HG03039 (cell line): ENCODE results near the gene PDIA4.
"Not testable (repeated sequence)": the region's sequence is repeated elsewhere in the genome, so short reads cannot be mapped to it uniquely, and the experiment has no call there.

Experiments used
- ATAC-seq: cut with Tn5 transposase; IDR thresholded peaks from one replicate; pipeline ENCODE4 v1.9.1; 2021; ENCODE audit warnings: mild to moderate bottlenecking, moderate library complexity; ENCODE audit not compliant: unreplicated experiment

PDIA4 gene

GRCh38 chr7:149036676-149037075 lies 8.4 kb upstream of the PDIA4 start:
- ATAC-seq: no peak

DNA sequence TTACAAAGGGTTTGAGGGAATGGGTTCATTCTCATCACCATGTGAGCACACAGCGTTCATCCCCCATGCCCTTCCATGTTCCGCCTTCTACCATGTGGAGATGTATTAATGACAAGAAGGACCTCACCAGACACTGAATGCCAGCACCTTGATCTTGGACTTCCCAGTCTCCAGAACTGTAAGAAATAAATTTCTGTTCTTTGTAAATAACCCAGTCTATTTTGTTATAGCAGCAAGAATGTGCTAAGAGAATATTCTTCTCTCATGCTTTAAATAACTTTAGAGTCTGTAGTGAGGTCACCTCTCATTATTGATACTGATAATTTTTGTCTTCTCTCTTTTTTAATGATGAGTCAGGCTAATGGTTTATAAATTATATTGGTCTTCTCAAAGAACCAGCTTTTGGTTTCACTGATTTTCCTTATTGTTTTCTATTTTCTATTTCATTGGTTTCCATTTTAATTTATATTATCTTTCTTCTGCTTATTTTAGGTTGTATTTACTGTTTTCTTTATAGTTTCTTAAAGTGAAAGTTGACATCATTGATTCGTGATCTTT lies 3.1 kb upstream of the PDIA4 start:
- ATAC-seq: no peak

GRCh38 chr7:149030439-149030838 lies 2.1 kb upstream of the PDIA4 start:
- not testable (repeated sequence) for ATAC-seq

- no peak for ATAC-seq
Observed at GRCh38 chr7:149027611-149028345, 527 bp downstream of the PDIA4 start.

- no peak for ATAC-seq
Observed at GRCh38 chr7:149027055-149027454, 1.2 kb downstream of the PDIA4 start.

DNA sequence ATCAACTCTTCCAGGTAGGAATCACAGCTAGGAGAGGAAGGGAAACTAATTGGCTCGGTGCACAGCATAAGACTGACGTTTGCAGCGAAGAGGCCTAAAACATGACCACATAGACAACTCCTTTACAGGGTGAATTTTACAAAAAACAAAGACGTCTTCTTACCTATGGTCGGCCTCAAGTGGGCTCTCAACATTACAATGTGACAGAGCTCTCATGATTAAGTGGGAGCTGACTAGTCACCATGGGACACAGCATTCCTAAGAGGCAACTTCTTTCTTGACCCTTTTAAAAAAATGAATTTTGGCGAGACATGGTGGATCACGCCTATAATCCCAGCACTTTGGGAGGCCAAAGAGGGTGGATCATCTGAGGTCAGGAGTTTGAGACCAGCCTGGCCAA lies 4.6 kb downstream of the PDIA4 start:
- ATAC-seq: no peak

DNA sequence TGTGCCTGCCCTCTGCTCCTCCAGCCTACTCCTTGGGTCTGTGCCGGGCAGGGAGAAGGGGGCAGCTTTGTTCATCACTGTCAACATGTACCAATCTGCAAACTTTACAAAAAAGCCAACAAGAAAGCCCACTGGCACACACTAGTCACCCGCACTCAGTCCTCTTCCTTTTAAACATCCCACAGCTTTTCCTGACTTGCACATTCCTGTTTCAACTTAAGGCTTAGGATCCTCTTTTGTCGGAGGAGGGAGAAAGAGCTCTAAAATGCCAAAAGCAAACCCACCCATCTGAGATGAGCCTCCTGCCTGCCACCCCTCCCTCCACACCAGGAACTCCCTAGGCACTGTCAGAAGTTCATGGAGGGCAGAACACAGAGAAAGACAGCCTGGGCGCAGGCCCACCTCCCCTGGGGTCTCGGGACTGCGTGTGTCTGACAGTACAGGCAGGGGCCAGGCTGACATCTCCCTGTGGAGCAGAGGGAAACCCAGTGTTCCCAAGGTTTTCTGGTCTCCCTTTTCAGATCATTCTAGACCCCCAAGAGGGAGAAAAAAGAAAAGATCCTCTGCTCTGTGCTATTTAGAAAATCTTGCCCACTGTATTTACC lies 5.4 kb downstream of the PDIA4 start:
- ATAC-seq: no peak

DNA sequence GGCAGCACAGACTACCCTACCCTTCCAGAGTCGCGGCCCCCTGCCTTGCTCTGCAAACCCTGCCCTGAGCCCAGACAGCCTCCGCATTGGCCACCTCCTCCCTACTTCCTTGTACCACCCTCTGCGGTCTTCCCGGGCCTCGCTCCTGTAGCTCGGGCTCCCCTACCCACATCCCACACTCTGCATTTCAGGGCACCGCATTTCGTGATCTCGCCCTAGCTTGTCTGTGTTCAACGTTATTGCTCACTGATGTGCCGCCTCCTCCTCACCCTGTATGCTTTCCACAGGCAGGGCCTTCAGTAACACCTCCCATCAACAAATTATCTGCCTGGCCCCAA lies 6.6 kb downstream of the PDIA4 start:
- no peak for ATAC-seq

DNA sequence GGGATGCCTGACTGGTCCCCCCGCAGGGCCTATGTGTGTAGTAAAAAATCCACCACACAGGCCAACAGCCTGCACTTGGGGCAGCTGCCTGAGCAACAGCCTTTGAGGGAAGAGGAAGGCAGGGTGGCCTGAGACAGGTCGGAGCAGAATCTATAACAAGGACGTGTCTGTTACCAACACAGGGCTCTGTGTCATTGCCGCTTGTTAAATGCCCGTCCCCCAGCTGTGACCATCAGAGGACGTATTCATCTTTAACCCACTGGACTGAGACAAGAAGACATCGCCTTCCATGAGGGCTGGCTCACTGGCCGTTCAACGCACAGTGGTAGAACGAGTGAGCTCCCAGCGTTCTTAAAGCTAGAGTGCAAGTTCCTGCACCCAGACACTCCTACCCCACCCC lies 7.8 kb downstream of the PDIA4 start:
- ATAC-seq: no peak

DNA sequence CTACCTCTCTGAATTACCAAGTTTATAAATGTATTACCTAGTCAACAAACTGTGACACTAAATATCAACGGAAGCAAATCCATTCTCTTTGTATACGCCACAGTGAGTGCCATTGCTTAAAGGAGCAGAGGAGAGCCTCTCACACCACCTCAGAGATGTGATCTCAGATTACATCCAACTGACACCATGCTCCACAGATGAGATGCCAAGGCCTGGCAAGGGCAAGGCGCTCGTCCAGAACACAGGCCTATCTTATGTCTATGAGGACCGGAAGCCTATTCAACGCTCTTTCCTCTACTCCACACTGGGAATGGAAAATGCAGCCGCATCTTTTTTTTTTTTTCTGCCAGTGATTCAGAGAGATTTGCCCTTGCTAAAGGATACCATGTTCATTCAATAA lies 11.4 kb downstream of the PDIA4 start:
- no peak for ATAC-seq

DNA sequence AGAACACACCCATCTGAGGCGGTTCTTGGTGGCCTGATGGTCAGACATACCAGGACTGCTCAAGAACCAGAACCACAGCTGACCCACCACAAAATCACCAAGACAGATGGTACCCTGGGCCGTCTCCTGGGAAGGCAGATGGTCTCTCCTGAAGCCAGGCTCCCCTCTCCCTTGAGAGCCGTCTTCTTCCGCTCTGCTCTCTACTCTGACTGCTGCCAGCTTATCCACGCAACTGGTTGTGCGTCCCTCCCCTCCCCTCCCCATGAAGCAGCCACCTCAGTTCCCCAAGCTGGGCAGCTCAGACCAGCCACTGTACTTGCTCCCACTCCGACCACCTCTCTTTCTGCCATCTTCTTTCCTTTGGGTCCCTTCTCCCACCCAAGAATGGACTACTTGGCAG lies 14.0 kb downstream of the PDIA4 start:
- ATAC-seq: no peak

GRCh38 chr7:149013876-149014275 lies 14.4 kb downstream of the PDIA4 start:
- no peak for ATAC-seq

DNA sequence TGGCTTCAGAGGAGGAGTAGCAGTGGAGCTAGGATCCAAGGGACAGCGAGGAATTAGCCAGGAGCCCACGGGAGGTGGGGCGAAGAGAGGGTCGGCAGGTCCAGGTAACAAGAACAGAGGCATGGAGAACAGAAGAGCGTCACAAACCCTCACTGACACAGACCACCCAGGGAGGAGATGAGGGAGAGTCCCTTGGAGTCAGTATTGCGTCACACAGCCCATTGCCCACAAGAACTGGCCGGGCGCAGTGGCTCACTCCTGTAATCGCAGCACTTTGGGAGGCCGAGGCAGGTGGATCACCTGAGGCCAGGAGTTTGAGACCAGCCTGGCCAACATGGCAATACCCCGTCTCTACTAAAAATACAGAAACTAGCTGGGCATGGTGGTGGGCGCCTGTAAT lies 15.6 kb downstream of the PDIA4 start:
- not testable (repeated sequence) for ATAC-seq

DNA sequence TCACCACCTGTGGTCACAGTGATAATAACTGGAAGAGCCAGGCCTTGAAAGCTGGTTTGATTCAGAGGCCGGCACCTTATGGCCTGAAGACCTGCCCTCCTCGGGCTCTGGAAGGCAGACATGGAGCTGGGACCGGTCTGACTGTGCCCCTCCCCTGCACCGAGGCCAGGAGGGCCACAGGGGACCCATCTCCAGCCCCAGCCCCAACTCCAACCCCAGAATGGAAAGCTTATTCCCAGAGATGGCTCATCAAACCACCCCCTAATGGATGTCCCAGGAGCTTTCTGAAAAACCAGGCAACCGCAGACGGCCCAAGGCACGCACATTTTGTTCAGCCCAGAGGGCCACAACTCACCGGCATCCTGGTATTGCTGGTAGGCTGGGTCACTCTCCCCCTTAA lies 16.8 kb downstream of the PDIA4 start:
- ATAC-seq: no peak

- no peak for ATAC-seq
Observed at GRCh38 chr7:149010451-149010850, 17.9 kb downstream of the PDIA4 start.

DNA sequence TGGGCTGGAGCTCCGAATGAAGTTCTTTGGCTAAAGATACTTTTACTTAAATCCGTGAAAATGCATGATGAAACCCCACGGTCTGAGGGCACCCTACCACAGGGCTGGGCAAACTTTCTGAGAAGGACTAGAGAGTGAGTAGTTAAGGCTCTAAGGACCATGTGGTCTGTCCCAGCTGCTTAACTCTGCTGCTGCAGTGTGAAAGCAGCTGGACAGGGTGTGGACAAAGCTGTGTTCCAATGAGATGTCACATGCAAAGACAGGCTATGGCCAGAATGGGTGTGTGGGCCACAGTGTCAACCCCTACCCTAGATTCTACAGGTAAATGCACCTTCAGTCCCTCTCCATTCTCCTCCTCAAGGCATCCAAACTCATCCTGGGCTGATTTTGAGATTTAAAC lies 18.8 kb downstream of the PDIA4 start:
- ATAC-seq: no peak

DNA sequence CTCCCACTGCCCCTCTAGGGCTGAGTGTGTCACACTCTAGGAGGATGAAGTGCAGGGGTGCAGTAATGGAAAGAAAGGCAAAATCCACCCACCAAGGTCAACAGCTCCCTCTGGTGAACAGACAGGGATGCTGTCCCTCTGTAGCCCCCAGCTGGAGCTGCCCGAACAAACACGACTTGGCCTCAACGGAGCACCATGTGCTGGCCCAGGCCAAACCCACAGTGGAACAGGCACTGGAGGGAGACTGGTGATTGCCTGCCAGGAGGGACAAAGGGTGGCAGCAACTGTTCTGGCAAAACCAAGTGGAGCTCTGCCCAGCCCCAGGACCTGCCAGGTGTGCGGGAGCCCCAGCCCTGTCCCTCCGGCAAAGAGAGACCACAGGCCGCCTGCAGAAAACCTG lies 20.7 kb downstream of the PDIA4 start:
- no peak for ATAC-seq

DNA sequence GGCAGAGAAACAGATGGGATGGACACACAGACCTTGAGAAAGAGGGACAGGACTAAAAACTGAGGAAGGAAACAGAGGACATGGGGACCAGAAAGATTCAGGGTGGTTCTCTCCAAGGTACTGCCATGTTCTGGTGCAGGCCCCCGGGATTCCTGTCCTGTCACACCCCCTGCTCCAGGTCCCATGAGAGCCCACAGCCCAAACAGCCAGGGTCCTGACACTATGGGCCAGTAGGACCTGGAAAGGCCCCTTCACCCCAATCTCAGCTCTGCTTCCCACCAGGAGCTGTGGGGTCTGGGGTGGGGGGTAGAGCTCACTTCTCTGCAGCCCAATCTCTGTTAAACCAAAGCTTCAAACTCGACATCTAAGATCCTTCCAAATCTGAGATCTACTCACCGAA lies 21.2 kb downstream of the PDIA4 start:
- no peak for ATAC-seq

DNA sequence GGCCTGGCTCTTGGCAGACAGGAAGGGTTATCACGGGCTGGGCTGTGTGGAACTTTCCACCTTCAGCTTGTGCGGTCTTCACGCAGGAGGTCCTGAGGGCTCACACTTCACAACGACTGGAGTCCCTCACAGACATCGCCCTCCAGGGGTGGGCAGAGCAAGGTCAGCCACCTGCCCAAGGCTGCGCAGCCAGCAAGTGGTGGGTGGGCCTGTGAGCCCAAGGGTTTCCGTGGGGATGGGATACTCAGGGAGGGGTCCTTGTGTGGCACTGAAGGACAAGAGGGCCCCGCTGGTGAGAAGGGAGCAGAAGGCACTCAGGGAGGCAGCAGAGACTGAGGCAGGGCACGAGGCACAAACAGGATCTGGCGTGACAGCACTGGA lies 22.0 kb downstream of the PDIA4 start:
- no peak for ATAC-seq

DNA sequence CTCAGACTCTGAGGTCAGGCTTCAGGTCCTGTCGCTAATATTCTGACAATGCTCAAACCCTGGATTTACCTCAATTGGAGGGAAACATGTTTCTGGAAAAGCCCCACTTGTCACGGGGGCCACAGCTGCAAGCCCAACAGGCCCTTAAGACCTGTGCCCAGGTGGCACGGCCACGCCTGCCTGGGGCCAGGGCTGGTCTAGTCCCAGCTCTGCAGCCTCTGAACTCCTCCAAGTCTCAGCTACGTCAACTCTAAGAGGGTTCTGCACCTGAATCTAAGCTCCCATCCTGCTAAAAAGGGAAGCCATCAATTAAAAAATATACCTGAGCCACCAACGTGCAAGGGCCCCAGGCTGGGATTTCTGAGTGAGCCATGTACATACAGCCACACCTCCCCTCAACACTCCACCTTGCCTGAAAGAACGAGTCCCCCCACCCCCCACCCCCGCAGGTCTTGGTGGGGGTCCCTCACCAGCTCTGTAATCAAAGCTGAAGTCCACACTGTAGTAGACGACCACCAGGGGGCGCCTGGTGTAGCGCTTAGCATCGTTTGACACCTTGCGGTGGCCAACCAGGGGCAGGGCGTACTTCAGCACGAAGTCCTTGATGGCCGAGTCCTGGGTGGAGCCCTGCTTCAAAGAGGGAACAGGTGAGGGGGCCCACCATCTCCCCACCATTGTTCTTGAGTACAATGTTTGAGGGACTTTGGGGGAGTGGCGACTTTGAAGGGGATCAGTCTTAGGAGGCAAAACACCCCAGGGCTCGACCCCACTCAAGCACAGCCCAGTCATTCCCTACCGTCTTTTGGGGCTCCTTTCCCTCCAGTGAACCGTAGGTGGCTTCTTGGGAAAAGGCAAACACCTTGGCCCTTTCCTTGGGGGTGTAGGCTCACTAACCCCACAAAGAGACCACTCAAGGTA lies 22.6 kb downstream of the PDIA4 start:
- ATAC-seq: no peak
